HepG2 (cell line): Measurements from ENCODE around the gene HTR3C. TPM values are rescaled to one million over a fixed set of nuclear protein-coding genes. Genes with fewer than 3 reads are reported as not detected.

Source experiments
- ARID5B ChIP-seq: IDR thresholded peaks from 2 replicates; pipeline ENCODE4 v1.4.0; 2020; ENCODE audit warnings: mild to moderate bottlenecking, missing genetic modification reagents
- EEA1 ChIP-seq: sonication (generic); formaldehyde crosslinking; IDR thresholded peaks from 2 replicates; pipeline ENCODE4 v1.5.1; 2020; ENCODE audit warnings: mild to moderate bottlenecking, missing genetic modification reagents, borderline replicate concordance
- FOXP1 ChIP-seq, 2 experiments: fragments of 450-650 bp in 1 of 2; IDR thresholded peaks; 2 replicates each; pipeline ENCODE4 v1.6.1; 2017 to 2018; ENCODE audit warnings: antibody characterized with exemption in 1 of 2
- IKZF4 ChIP-seq: sonication (generic); formaldehyde crosslinking; IDR thresholded peaks from 2 replicates; pipeline ENCODE4 v1.5.1; 2020; ENCODE audit warnings: borderline replicate concordance, mild to moderate bottlenecking, low read depth, missing genetic modification reagents; ENCODE audit errors: not compliant biosample characterization
- KDM5A ChIP-seq: fragments of 200-600 bp; sonication (generic); IDR thresholded peaks from 2 replicates; pipeline ENCODE4 v1.7.0; 2018; ENCODE audit warnings: antibody characterized with exemption, mild to moderate bottlenecking, low read length, borderline replicate concordance
- MEIS2 ChIP-seq: sonication (generic); formaldehyde crosslinking; IDR thresholded peaks from 2 replicates; pipeline ENCODE4 v1.9.0; 2021; ENCODE audit warnings: mild to moderate bottlenecking, missing genetic modification reagents
- MXD3 ChIP-seq: IDR thresholded peaks from 2 replicates; pipeline ENCODE4 v1.6.1; 2016; ENCODE audit warnings: mild to moderate bottlenecking, missing biosample characterization, missing genetic modification reagents
- MYC ChIP-seq: sonication (generic); formaldehyde crosslinking; IDR thresholded peaks from 2 replicates; pipeline ENCODE4 v1.9.0; 2021; ENCODE audit warnings: missing genetic modification reagents, borderline replicate concordance
- NCOA2 ChIP-seq: sonication (generic); formaldehyde crosslinking; IDR thresholded peaks from 2 replicates; pipeline ENCODE4 v1.8.0; 2022; ENCODE audit warnings: inconsistent platforms
- NFKBIZ ChIP-seq: IDR thresholded peaks from 2 replicates; pipeline ENCODE4 v1.6.1; 2018; ENCODE audit warnings: missing genetic modification reagents, missing compliant biosample characterization
- PHF20 ChIP-seq: sonication (generic); formaldehyde crosslinking; IDR thresholded peaks from 2 replicates; pipeline ENCODE4 v1.5.0; 2020; ENCODE audit warnings: mild to moderate bottlenecking, missing genetic modification reagents
- SKIL ChIP-seq: sonication (generic); formaldehyde crosslinking; IDR thresholded peaks from 2 replicates; pipeline ENCODE4 v1.8.0; 2022; ENCODE audit warnings: missing genetic modification reagents, mild to moderate bottlenecking, moderate library complexity, borderline replicate concordance
- SRY ChIP-seq: sonication (generic); formaldehyde crosslinking; IDR thresholded peaks from 2 replicates; pipeline ENCODE4 v1.8.0; 2022; ENCODE audit warnings: mild to moderate bottlenecking, missing genetic modification reagents
- TGIF2 ChIP-seq: IDR thresholded peaks from 2 replicates; pipeline ENCODE4 v1.6.1; 2016; ENCODE audit warnings: control low read depth, missing compliant biosample characterization
- ZBTB42 ChIP-seq: sonication (generic); formaldehyde crosslinking; IDR thresholded peaks from 2 replicates; pipeline ENCODE4 v1.5.0; 2020; ENCODE audit warnings: mild to moderate bottlenecking, missing genetic modification reagents
- ZNF20 ChIP-seq: sonication (generic); formaldehyde crosslinking; IDR thresholded peaks from 2 replicates; pipeline ENCODE4 v1.4.0; 2020; ENCODE audit warnings: mild to moderate bottlenecking, moderate library complexity, missing genetic modification reagents
- ZNF207 ChIP-seq: fragments of 450-650 bp; IDR thresholded peaks from 2 replicates; pipeline ENCODE4 v1.6.1; 2016; ENCODE audit warnings: antibody characterized with exemption, borderline replicate concordance
- ZNF292 ChIP-seq: sonication (generic); formaldehyde crosslinking; IDR thresholded peaks from 2 replicates; pipeline ENCODE4 v1.8.1; 2022; ENCODE audit warnings: mild to moderate bottlenecking, low read depth, missing genetic modification reagents, borderline replicate concordance
- ZNF362 ChIP-seq: sonication (generic); formaldehyde crosslinking; IDR thresholded peaks from 2 replicates; pipeline ENCODE4 v1.4.0; 2020; ENCODE audit warnings: missing genetic modification reagents, mild to moderate bottlenecking, borderline replicate concordance
- ZNF446 ChIP-seq: sonication (generic); formaldehyde crosslinking; IDR thresholded peaks from 2 replicates; pipeline ENCODE4 v1.5.0; 2020; ENCODE audit warnings: mild to moderate bottlenecking, missing genetic modification reagents
- ZNF550 ChIP-seq: sonication (generic); formaldehyde crosslinking; IDR thresholded peaks from 2 replicates; pipeline ENCODE4 v1.4.0; 2020; ENCODE audit warnings: mild to moderate bottlenecking, missing genetic modification reagents, borderline replicate concordance
- ZNF598 ChIP-seq: sonication (generic); formaldehyde crosslinking; IDR thresholded peaks from 2 replicates; pipeline ENCODE4 v1.5.1; 2020; ENCODE audit warnings: mild to moderate bottlenecking, missing genetic modification reagents, borderline replicate concordance
- polyA plus RNA-seq, 8 experiments: library from polyadenylated mRNA; depleted of rRNA in 3 of 8; stranded (reverse) in 7 of 8; unstranded in 1 of 8; fragments of >200 nt; fragmentation: Illumina TruSeq in 4 of 8; extraction: Trizol in 4 of 8; gene quantifications; 2 replicates each; pipeline versions ENCODE4 v1.2.1 to v1.2.3, GENCODE V29; 2011 to 2016; ENCODE audit warnings: low read depth in 4 of 8, missing spikeins in 1 of 8, mixed read lengths in 1 of 8; ENCODE audit not compliant: insufficient read depth in 1 of 8
- total RNA-seq, 5 experiments: library from RNA; depleted of rRNA; stranded (reverse); fragments of >200 nt; fragmentation: Illumina TruSeq; extraction: Trizol; gene quantifications; 2 replicates each; pipeline ENCODE4 v1.2.3, GENCODE V29; 2016; ENCODE audit warnings: low read depth in 1 of 5

HTR3C gene
- total and polyA plus RNA-seq, 2 of the 13 experiments (the other 11 are each of a cell fraction or from before 2014, with no cell fraction given) = not detected

GRCh38 chr3:184016811-184017671, 35.8 kb upstream of the HTR3C start (continued):
- TF ChIP-seq TGIF2 (CRISPR knock-in tag) (no peak), SRY (no peak), FOXP1 (IDR thresholded peaks at IDR 0.05) (no peak), FOXP1 (CRISPR knock-in tag; IDR thresholded peaks at IDR 0.05) (no peak), ZNF598 (CRISPR knock-in tag) (no peak), NCOA2 (CRISPR knock-in tag) (no peak), ZNF446 (CRISPR knock-in tag) (no peak), IKZF4 (CRISPR knock-in tag) (no peak), ARID5B (CRISPR knock-in tag) (no peak), ZNF20 (CRISPR knock-in tag) (no peak), MXD3 (CRISPR knock-in tag) (no peak), ZNF362 (peak; percentile 9; the same call in 1 of the 2 replicates), SKIL (no peak), ZNF207 (no peak), EEA1 (CRISPR knock-in tag) (peak; percentile 8; the same call in 1 of the 2 replicates), NFKBIZ (0 out of 2 replicates have a peak, but pooled peaks have one; percentile 10), MEIS2 (CRISPR knock-in tag) (peak; percentile 30; the same call in 1 of the 2 replicates), ZNF550 (no peak), PHF20 (CRISPR knock-in tag) (peak; percentile 20; the same call in 1 of the 2 replicates), ZNF292 (CRISPR knock-in tag) (no peak), KDM5A (no peak; the same call in 1 of the 2 replicates), ZBTB42 (CRISPR knock-in tag) (no peak), MYC (no peak)
